HG02852 (cell line): ENCODE data around the gene ALKBH4.
"Not testable (repeated sequence)": the region's sequence is repeated elsewhere in the genome, so short reads cannot be mapped to it uniquely, and the experiment has no call there.

Experiments used
- ATAC-seq: cut with Tn5 transposase; IDR thresholded peaks from one replicate; pipeline ENCODE4 v1.9.1; 2021; ENCODE audit warnings: mild to moderate bottlenecking, moderate library complexity; ENCODE audit not compliant: unreplicated experiment

Gene ALKBH4

GRCh38 chr7:102464577-102465280 lies at the start of gene ALKBH4, which contains the start of gene LRWD1:
Gene ALKBH4 (minus strand): TSS chr7:102464863. CDS start chr7:102464836, 27 bp downstream.
Gene LRWD1 (plus strand): TSS chr7:102464984. CDS start chr7:102465081, 97 bp downstream.
- ATAC-seq, result peak; percentile 79

DNA sequence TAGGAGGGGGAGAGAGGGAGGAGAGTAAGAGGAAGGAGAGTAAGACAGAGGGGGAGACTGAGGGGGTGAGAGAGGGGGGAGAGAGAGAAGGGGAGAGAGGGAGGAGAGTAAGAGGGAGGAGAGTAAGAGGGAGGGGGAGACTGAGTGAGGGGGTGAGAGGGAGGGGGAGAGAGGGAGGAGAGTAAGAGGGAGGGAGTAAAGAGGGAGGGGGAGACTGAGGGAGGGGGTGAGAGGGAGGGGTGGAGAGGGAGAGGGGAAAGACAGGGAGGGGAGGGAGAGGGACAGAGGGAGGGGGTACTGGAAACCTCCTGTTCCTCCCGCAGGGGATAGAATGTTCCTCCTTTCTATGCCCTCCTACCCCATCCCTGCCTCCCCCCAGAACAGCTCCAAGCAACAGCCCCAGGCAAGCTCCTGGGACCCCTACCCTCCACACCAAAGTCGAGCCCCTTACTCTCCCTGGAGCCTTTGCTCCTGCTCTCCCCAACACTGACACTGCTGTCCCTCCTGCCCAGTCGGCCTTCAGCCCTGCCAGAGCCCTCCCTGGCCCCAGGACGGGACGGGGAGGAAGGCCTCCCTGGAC lies 48.1 kb upstream of the ALKBH4 start:
- ATAC-seq, result not testable (repeated sequence)

GRCh38 chr7:102511860-102512522 lies 47.3 kb upstream of the ALKBH4 start:
- peak; percentile 34 for ATAC-seq

DNA sequence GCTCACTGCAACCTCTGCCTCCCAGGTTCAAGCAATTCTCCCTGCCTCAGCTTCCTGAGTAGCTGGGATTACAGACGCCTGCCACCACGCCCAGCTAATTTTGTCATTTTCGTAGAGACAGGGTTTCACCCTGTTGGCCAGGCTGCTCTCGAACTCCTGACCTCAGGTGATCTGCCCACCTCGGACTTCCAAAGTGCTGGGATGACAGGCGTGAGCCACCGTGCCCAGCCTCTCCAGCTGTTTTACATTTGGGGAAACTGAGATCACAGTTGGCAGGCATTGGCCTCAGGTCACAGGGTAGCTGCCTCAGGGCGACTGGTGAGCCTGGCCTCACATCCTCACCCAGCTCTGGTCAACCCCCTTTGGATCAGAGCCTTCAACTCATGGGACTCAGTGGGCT lies 45.9 kb upstream of the ALKBH4 start:
- not testable (repeated sequence) for ATAC-seq

DNA sequence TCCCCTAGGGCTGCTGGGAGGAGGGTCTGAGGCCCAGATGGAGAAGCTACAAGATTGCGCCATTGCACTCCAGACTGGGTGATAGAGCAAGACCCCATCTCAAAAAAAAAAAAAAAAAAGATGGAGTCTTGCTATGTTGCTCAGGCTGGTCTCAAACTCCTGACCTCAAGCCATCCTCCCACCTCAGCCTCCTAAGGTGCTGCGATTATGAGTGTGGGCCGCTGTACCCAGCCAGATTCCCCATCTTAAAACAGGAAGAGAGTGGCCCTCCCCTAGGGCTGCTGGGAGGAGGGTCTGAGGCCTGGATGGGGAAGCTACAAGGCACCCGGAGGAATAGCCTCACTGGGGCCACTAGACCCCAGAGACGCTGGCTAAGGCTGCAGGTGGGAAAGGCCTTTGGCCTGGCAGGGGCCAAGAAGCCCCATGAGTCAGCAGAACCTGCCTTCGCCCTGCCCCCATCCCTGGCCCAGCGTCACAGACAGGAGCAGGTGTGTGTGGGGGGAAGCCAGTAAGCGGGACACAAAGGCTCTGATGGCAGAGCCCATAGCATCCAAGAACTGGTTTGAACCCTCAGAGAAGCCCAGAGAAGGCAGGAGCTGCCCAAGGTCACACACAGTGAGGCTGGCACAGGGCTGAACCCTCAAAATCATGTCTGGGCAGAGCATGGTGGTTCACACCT lies 42.9 kb upstream of the ALKBH4 start:
- not testable (repeated sequence) for ATAC-seq

- not testable (repeated sequence) for ATAC-seq
Measured at GRCh38 chr7:102505298-102506185, 40.9 kb upstream of the ALKBH4 start.

DNA sequence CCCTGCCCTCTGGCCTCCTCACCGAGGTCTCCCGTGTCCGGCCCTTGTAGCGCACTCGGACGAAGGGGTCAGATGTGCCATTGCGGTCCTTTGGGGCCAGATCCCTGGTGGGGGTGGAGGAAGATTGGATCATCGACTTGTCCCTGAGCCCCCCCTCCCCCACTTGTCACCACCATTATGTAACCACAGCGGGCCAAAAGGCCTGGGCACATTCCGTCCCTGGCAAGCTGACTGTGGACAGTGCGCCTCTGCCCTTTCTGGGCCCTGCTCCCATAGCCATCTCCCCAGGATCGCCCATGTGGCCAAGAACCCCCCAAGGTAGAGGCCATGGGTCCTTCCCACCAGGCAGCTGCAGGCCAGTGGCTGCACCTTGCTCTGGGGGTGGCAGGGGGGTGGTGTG lies 38.5 kb upstream of the ALKBH4 start:
- not testable (repeated sequence) for ATAC-seq

DNA sequence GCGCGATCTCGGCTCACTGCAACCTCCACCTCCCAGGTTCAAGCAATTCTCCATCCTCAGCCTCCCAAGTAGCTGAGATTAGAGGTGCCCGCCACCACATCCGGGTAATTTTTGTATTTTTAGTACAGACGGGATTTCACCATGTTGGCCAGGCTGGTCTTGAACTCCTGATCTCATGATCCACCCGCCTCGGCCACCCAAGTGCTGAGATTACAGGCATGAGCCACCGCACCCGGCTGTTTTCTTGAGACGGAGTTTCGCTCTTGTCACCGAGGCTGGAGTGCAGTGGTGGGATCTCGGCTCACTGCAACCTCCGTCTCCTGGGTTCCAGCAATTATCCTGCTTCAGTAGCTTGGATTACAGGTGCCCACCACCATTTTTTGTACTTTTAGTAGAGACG lies 33.7 kb upstream of the ALKBH4 start:
- not testable (repeated sequence) for ATAC-seq

- ATAC-seq, result not testable (repeated sequence)
Measured at GRCh38 chr7:102497308-102497707, 32.6 kb upstream of the ALKBH4 start.

DNA sequence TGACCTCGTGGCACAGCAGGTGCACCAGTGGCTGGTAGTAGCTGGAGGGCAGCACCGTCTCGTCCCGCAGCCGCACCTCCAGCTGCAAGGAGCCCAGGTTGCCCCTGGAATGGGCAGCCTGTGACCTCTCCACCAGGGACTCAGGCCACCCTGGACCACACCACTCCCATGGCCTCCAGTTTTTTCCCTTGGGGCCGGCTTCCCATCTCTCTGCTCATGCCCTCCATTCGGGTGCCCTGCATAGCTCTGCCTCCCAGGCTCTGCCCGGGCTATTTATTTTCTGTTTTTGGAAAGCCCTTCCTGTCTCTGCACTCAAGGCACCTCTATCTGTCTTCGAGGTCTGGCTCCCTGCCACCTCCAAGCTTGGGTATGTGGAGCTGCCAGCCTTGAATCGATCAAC lies 32.2 kb upstream of the ALKBH4 start:
- not testable (repeated sequence) for ATAC-seq

DNA sequence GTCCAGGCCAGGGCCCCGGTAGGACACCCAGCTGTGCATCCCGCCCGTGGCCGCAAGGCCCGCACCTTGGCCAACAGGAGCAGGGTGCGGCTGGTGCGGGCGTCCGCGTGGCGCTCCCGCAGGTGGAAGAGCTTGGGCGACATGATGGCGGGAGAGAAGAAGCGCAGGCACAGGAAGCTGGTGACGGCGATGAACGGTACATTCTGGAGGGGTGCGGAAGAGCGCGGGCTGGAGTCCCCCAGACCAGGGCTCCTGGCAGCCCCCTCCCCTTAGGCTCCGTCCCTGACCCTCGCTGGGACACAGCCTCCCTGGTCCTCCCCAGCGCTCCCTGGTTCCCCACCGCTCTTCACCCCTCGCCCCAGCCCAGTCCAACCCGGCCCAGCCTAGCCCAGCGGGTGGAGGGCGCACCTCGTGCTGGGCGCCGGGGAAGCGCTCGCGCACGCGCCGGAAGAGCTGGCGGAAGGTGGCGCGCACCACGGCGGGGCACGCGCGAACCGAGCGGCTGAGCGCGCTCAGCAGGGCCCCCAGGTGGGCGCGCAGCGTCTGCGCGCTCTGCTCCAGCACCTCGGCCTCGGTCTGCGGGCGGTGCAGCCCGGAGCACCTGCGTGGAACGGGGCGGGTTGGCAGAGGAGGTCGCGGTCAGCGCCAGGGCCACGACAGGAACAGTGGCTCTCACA lies 29.9 kb upstream of the ALKBH4 start:
- ATAC-seq, result peak; percentile 60

DNA sequence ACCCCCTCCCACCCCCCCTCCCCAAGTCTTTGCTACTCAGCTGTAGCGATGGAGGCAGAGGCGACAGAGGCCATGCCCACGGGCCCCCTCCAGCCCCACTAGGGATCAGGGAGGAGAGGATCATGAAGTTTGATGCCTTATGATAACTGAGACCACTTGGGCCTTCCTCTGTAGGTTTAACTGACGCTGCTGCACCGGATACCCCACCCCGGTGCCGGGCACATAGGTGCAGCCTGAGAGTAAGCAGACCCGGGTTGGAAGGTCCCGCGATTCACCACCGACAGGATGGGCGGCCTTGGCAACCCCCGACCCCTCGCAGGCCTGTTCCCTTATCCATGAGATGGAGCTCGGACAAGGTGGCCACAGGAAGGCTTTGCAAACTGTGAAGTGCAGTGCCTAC lies 29.4 kb upstream of the ALKBH4 start:
- not testable (repeated sequence) for ATAC-seq

DNA sequence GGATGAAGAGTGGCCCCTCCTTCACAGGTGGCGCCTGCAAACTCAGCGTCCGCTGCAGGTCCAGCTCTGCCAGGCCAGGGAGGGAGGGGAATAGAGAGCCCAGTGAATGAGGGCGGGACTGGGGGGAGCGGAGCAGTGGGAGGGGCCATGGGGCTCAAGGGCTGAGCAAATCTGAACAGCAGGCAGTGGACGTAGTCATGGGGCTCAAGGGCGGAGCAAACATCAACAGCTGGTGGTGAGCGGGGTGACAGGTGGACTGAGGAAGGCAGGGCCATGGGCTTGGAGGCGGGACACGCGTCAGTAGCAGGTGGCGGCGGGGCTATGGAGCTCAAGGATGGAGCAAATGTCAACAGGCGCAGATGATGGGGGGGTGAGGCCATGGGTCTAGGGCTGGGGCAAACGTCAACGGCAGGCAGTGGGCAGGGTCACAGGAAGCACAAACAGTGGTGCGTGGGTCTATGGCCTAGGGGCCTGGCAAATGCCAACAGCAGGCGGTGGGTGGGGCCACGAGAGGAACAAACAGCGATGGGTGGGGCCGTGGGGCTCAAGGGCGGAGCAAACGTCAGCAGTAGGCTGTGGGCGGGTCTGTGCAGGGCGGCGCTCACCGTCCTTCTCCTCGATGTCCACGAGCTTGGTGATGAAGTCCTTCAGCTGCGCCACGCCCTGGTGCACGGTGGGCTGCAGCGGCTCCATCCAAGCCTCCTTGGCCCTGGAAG lies 28.7 kb upstream of the ALKBH4 start:
- ATAC-seq, result peak; percentile 47

DNA sequence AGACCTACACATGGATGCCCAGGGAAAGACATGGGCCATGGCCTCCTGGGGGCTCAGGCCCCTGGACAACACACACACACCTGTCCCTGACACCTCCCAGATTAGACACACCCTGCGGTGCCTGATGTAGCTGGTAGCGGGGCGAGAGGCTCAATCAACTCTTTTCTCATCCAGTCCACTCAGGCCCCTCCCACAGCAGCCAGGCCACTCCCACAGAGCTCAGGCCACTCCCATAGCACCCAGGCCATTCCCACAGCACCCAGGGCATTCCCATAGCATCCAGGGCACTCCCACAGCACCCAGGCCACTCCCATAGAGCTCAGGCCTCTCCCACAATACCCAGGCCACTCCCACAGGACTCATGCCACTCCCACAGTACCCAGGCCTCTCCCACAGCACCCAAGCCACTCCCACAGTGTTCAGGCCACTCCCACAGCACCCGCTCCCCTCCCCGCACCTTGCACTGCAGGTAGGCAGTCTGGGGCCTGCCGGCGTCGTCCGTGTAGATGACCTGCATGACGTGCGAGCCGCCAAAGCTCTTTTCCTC lies 25.9 kb upstream of the ALKBH4 start:
- ATAC-seq, result peak; percentile 49

GRCh38 chr7:102484317-102484716 lies 19.7 kb upstream of the ALKBH4 start:
- ATAC-seq, result not testable (repeated sequence)

DNA sequence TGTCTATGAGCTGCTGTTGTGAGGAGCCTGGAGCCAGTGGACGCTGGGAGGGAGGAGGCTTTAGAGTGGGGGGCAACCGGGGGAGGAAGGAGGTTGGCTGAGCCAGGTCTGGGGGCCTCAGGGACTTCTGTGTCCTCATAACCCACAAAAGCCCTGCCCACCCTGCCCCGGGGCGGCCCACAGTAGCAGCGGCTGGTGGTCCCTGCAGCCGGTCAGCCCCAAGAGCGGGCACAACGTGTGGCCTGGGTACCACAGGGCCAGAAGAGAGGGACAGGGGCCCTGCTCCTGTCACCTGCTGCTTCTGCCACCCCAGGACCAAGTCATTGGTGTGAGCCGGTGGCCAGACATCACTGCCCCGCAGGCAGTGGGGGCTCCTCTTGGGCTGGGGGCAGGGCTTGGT lies 17.3 kb upstream of the ALKBH4 start:
- not testable (repeated sequence) for ATAC-seq

- not testable (repeated sequence) for ATAC-seq
Measured at GRCh38 chr7:102479982-102480637, 15.4 kb upstream of the ALKBH4 start.

- peak; percentile 21 for ATAC-seq
Measured at GRCh38 chr7:102479209-102479584, 14.5 kb upstream of the ALKBH4 start.
